H1 (cell line): ENCODE measurements around the gene FHIT. TPM values are rescaled to one million over a fixed set of nuclear protein-coding genes. Genes with fewer than 3 reads are reported as not detected.

ENCODE experiments used
- CTCF ChIA-PET: fragments of 300-600 bp; sonication (Branson Sonifier 250); formaldehyde crosslinking; loops from one replicate; lab custom pipeline; 2021; ENCODE audit not compliant: partially characterized antibody; lab: Charles Lee
- POLR2A ChIA-PET: fragments of 300-600 bp; sonication (Branson Sonifier 250); formaldehyde crosslinking; loops from one replicate; lab custom pipeline; 2021; ENCODE audit warnings: inconsistent platforms; ENCODE audit not compliant: partially characterized antibody; lab: Charles Lee
- DNase-seq, 2 experiments: peaks; one replicate each; pipeline versions ENCODE4 v3.0.0 to v3.0.0-alpha.2; 2010 to 2022; ENCODE audit warnings: low spot score in 2 of 2, low read depth in 1 of 2, mixed read lengths in 1 of 2
- FAIRE-seq: peaks from 2 replicates; lab custom pipeline; 2011; peaks lifted over from hg19 to GRCh38; lab: Jason Lieb, UNC
- H2AFZ ChIP-seq: 2 replicates; pipeline ENCODE4 v1.8.1; 2012; ENCODE audit warnings: low read length, inconsistent platforms
- H2AK5ac ChIP-seq: 2 replicates; pipeline ENCODE4 v1.6.1; 2013; ENCODE audit warnings: low read depth, low read length
- H2BK120ac ChIP-seq: replicated peaks from 2 replicates; pipeline ENCODE3; 2013; ENCODE audit warnings: low read depth, low read length, inconsistent platforms
- H2BK12ac ChIP-seq: 2 replicates; pipeline ENCODE4 v1.6.1; 2013; ENCODE audit warnings: low read depth, low read length
- H2BK15ac ChIP-seq: 2 replicates; pipeline ENCODE4 v1.6.1; 2013; ENCODE audit warnings: low read length
- H2BK20ac ChIP-seq: 2 replicates; pipeline ENCODE4 v1.6.1; 2013; ENCODE audit warnings: low read length
- H2BK5ac ChIP-seq: 2 replicates; pipeline ENCODE4 v1.6.1; 2013; ENCODE audit warnings: low read depth, low read length
- H3K14ac ChIP-seq: 2 replicates; pipeline ENCODE4 v1.6.1; 2013; ENCODE audit warnings: inconsistent platforms; ENCODE audit not compliant: insufficient read length
- H3K18ac ChIP-seq: 2 replicates; pipeline ENCODE4 v1.6.1; 2013; ENCODE audit warnings: low read length; ENCODE audit errors: extremely low read depth
- H3K23ac ChIP-seq: 2 replicates; pipeline ENCODE4 v1.6.1; 2013; ENCODE audit warnings: inconsistent platforms; ENCODE audit not compliant: insufficient read length
- H3K23me2 ChIP-seq: 2 replicates; pipeline ENCODE4 v1.6.1; 2013; ENCODE audit warnings: low read depth, low read length
- H3K27ac ChIP-seq: 2 replicates; pipeline ENCODE4 v1.6.1; 2011; ENCODE audit warnings: low read depth, low read length, inconsistent platforms
- H3K27me3 ChIP-seq, 4 experiments: replicated peaks in 1 of 4; 1 replicate in 1 of 4; 2 replicates in 3 of 4; pipeline versions ENCODE4 v1.6.1 to v1.8.1; 2011 to 2013; ENCODE audit warnings: low read length in 3 of 4, mild to moderate bottlenecking in 3 of 4, inconsistent platforms in 2 of 4, mixed read lengths in 2 of 4, moderate library complexity in 1 of 4; ENCODE audit not compliant: control insufficient read depth in 3 of 4, insufficient read depth in 3 of 4; ENCODE audit errors: extremely low read depth in 1 of 4
- H3K36me3 ChIP-seq, 4 experiments: 2 replicates each; pipeline versions ENCODE4 v1.6.1 to v1.8.1; 2011 to 2013; ENCODE audit warnings: mild to moderate bottlenecking in 4 of 4, low read length in 3 of 4, moderate library complexity in 2 of 4, control low read depth in 1 of 4, inconsistent platforms in 1 of 4; ENCODE audit not compliant: insufficient read depth in 4 of 4, control insufficient read depth in 2 of 4
- H3K4ac ChIP-seq: replicated peaks from 2 replicates; pipeline ENCODE3; 2013; ENCODE audit warnings: low read length, low read depth, mixed read lengths, inconsistent platforms; ENCODE audit not compliant: insufficient read length
- H3K4me1 ChIP-seq, 4 experiments: replicated peaks in 1 of 4; 1 replicate in 1 of 4; 2 replicates in 3 of 4; pipeline versions ENCODE4 v1.6.1 to v1.8.1; 2011 to 2013; ENCODE audit warnings: low read length in 3 of 4, inconsistent platforms in 2 of 4, mixed read lengths in 1 of 4; ENCODE audit not compliant: insufficient read depth in 4 of 4, control insufficient read depth in 3 of 4
- H3K4me2 ChIP-seq, 2 experiments: 2 replicates each; pipeline versions ENCODE4 v1.6.1 to v1.8.1; 2011 to 2013; ENCODE audit warnings: low read depth in 2 of 2, low read length in 2 of 2, control low read depth in 1 of 2, inconsistent platforms in 1 of 2, mild to moderate bottlenecking in 1 of 2; ENCODE audit not compliant: insufficient read depth in 1 of 2
- H3K4me3 ChIP-seq, 4 experiments: fragments of 200-600, 300-600 bp in 1 of 4; sonication (generic), shearing (Covaris generic), sonication (Bioruptor Twin) in 1 of 4; 2 replicates each; pipeline versions ENCODE4 v1.5.1 to v1.8.1; 2011 to 2016; ENCODE audit warnings: low read length in 4 of 4, low read depth in 3 of 4, control low read depth in 2 of 4, inconsistent platforms in 2 of 4, mild to moderate bottlenecking in 2 of 4, mixed read lengths in 1 of 4, moderate library complexity in 1 of 4; ENCODE audit not compliant: insufficient read depth in 2 of 4; ENCODE audit errors: extremely low read depth in 1 of 4
- H3K56ac ChIP-seq: replicated peaks from 2 replicates; pipeline ENCODE3; 2013; ENCODE audit warnings: low read depth, mild to moderate bottlenecking, mixed read lengths, low read length, inconsistent platforms; ENCODE audit not compliant: insufficient read length
- H3K79me1 ChIP-seq: 2 replicates; pipeline ENCODE4 v1.6.1; 2013; ENCODE audit warnings: low read depth, low read length, control low read depth
- H3K79me2 ChIP-seq, 2 experiments: 2 replicates each; pipeline versions ENCODE4 v1.6.1 to v1.8.1; 2012 to 2013; ENCODE audit warnings: low read length in 2 of 2, mild to moderate bottlenecking in 2 of 2, inconsistent platforms in 1 of 2; ENCODE audit not compliant: insufficient read depth in 2 of 2, control insufficient read depth in 1 of 2
- H3K9ac ChIP-seq, 4 experiments: replicated peaks in 1 of 4; 1 replicate in 1 of 4; 2 replicates in 3 of 4; pipeline versions ENCODE4 v1.6.1 to v1.8.1; 2011 to 2013; ENCODE audit warnings: low read depth in 3 of 4, low read length in 3 of 4, control low read depth in 2 of 4, mild to moderate bottlenecking in 2 of 4, moderate library complexity in 2 of 4, inconsistent platforms in 1 of 4; ENCODE audit errors: extremely low read depth in 1 of 4
- H3K9me3 ChIP-seq, 2 experiments: 2 replicates each; pipeline versions ENCODE4 v1.6.1 to v1.8.1; 2012 to 2013; ENCODE audit warnings: mild to moderate bottlenecking in 2 of 2, moderate library complexity in 2 of 2, control low read depth in 1 of 2, inconsistent platforms in 1 of 2, low read depth in 1 of 2, low read length in 1 of 2, mixed read lengths in 1 of 2; ENCODE audit not compliant: insufficient read depth in 2 of 2
- H4K20me1 ChIP-seq, 2 experiments: replicated peaks in 1 of 2; 2 replicates each; pipeline versions ENCODE3 to v1.8.1; 2011 to 2013; ENCODE audit warnings: inconsistent platforms in 2 of 2, low read length in 2 of 2, mild to moderate bottlenecking in 1 of 2; ENCODE audit not compliant: insufficient read depth in 2 of 2, control insufficient read depth in 1 of 2
- H4K5ac ChIP-seq: 2 replicates; pipeline ENCODE4 v1.6.1; 2013; ENCODE audit warnings: low read length, low read depth, mixed read lengths, inconsistent platforms; ENCODE audit not compliant: insufficient read length
- H4K8ac ChIP-seq: 2 replicates; pipeline ENCODE4 v1.8.0; 2013; ENCODE audit warnings: mild to moderate bottlenecking, moderate library complexity, low read length, inconsistent platforms; ENCODE audit not compliant: insufficient read depth; ENCODE audit errors: extremely low read depth
- H4K91ac ChIP-seq: replicated peaks from 2 replicates; pipeline ENCODE3; 2013; ENCODE audit warnings: low read length, mixed read lengths, inconsistent platforms; ENCODE audit not compliant: insufficient read length
- ASH2L ChIP-seq: fragments of 200-600, 300-600 bp; sonication (generic); IDR thresholded peaks from one replicate; pipeline ENCODE4 v1.7.1; 2017; ENCODE audit warnings: low read length
- BCL11A ChIP-seq, 2 experiments: IDR thresholded peaks; one replicate each; pipeline ENCODE4 v1.6.1; 2011; ENCODE audit warnings: low read depth in 2 of 2, low read length in 2 of 2, mild to moderate bottlenecking in 2 of 2
- CBX8 ChIP-seq: fragments of 300-800, 300-1000 bp; sonication (generic); IDR thresholded peaks from 2 replicates; pipeline ENCODE4 v1.7.1; 2016; ENCODE audit warnings: low read depth, low read length, borderline replicate concordance
- CREB1 ChIP-seq: IDR thresholded peaks from 2 replicates; pipeline ENCODE4 v1.6.1; 2012; ENCODE audit warnings: inconsistent platforms
- CTBP2 ChIP-seq: IDR thresholded peaks from 2 replicates; pipeline ENCODE4 v1.7.0; 2011; ENCODE audit warnings: borderline replicate concordance, mild to moderate bottlenecking, moderate library complexity, mixed read lengths, low read length; ENCODE audit not compliant: insufficient read depth, insufficient read length
- CTCF ChIP-seq, 3 experiments: IDR thresholded peaks; 1 replicate in 2 of 3; 2 replicates in 1 of 3; pipeline versions ENCODE4 v1.5.1 to v1.6.1; 2011; ENCODE audit warnings: low read length in 3 of 3, mild to moderate bottlenecking in 3 of 3, inconsistent platforms in 2 of 3, low read depth in 1 of 3, moderate library complexity in 1 of 3; ENCODE audit not compliant: insufficient read depth in 1 of 3; ENCODE audit errors: control extremely low read depth in 1 of 3
- NRF1 ChIP-seq: IDR thresholded peaks from 2 replicates; pipeline ENCODE4 v1.6.1; 2011; ENCODE audit warnings: mild to moderate bottlenecking, low read depth, low read length, improper control_type of control experiment
- POLR2AphosphoS5 ChIP-seq: IDR thresholded peaks from 2 replicates; pipeline ENCODE4 v1.6.1; 2011; ENCODE audit warnings: low read depth, low read length
- SP1 ChIP-seq: IDR thresholded peaks from 2 replicates; pipeline ENCODE4 v1.6.1; 2011; ENCODE audit warnings: low read depth, low read length
- SP2 ChIP-seq: IDR thresholded peaks from 2 replicates; pipeline ENCODE4 v1.6.1; 2012; ENCODE audit warnings: mild to moderate bottlenecking, low read length, inconsistent platforms
- SUZ12 ChIP-seq: fragments of 200-600 bp; sonication (generic); IDR thresholded peaks from 2 replicates; pipeline ENCODE4 v1.6.1; 2012; ENCODE audit warnings: mild to moderate bottlenecking, inconsistent platforms, low read length, moderate library complexity, mixed read lengths
- WGBS, 2 experiments: shearing (Covaris generic) in 1 of 2; methylation state at CpG; one replicate each; pipeline versions ENCODE4 v1.1.6 to v1.1.7; 2013 to 2015; ENCODE audit warnings: low lambda C conversion rate in 2 of 2, mixed read lengths in 2 of 2, inconsistent platforms in 1 of 2, low coverage in 1 of 2, missing lambda C conversion rate in 1 of 2; ENCODE audit not compliant: insufficient replicate concordance in 2 of 2, insufficient coverage in 1 of 2, insufficient read length in 1 of 2; ENCODE audit errors: extremely low coverage in 1 of 2, missing lambda C conversion rate in 1 of 2; 5-methylcytosine and 5-hydroxymethylcytosine counted together
- polyA plus RNA-seq, 7 experiments: library from polyadenylated mRNA; depleted of rRNA in 3 of 7; stranded (reverse) in 5 of 7; unstranded in 2 of 7; fragments of >200 nt in 5 of 7; fragments of 200-250 nt in 2 of 7; gene quantifications; 1 replicate in 5 of 7; 2 replicates in 1 of 7; 4 replicates in 1 of 7; pipeline versions ENCODE4 v1.2.1 to v1.2.3, GENCODE V29; 2011 to 2013; ENCODE audit warnings: missing spikeins in 2 of 7, mixed read lengths in 2 of 7
- total RNA-seq: library from RNA; stranded (reverse); fragmentation: NEBNext Ultra II Directional; extraction: Animal tissue kit (Norgen Biotek cat#: 25700); gene quantifications from 2 replicates; pipeline ENCODE4 v1.2.1, GENCODE V29; 2021

Gene FHIT
- total and polyA plus RNA-seq, 2 of the 8 experiments (the other 6 are each of a cell fraction or from before 2014, with no cell fraction given), result 1.2 to 3.2 TPM

GRCh38 chr3:60992395-60992794 is 258.9 kb downstream of the FHIT start:
- Histone ChIP-seq H2BK120ac (no peak overlapping the region), H4K5ac (no peak overlapping the region), H4K91ac (no peak overlapping the region), H2AFZ (no peak overlapping the region), H4K8ac (no peak overlapping the region), H3K36me3 (no peaks in the 10 kb centered on the region), H2BK15ac (no peak overlapping the region), H3K4me3 (no peak overlapping the region), H3K56ac (no peak overlapping the region), H3K18ac (no peak overlapping the region), H2BK5ac (no peak overlapping the region), H3K27me3 (no peaks in the 10 kb centered on the region), H3K9me3 (no peaks in the 10 kb centered on the region), H3K23me2 (no peaks in the 10 kb centered on the region), H2BK12ac (no peak overlapping the region), H3K79me1 (no peaks in the 10 kb centered on the region), H3K14ac (no peak overlapping the region), H2AK5ac (no peak overlapping the region), H2BK20ac (no peak overlapping the region), H3K23ac (no peak overlapping the region), H4K20me1 (no peaks in the 10 kb centered on the region), H3K9ac (no peak overlapping the region), H3K4ac (no peak overlapping the region), H3K4me2 (no peak overlapping the region), H3K27ac (no peak overlapping the region), H3K79me2 (no peaks in the 10 kb centered on the region), H3K4me1 (no peaks in the 10 kb centered on the region; a peak in 1 of 7 replicates)
- WGBS, 2 experiments, result 90% methylated on average over 5 of the region's 5 CpGs; no CpG with 5 or more reads in 1 of the 2 experiments
- ChIA-PET CTCF (interaction anchor here (0.8 kb wide), 1 partner anchor 16 kb away, joined by 4 read pairs; no protein-coding TSS in a partner anchor), POLR2A (no interaction called here)
- DNase-seq, result no peak
- no peak for FAIRE-seq
- TF ChIP-seq BCL11A (IDR thresholded peaks at IDR 0.05; ENCODE audit: low read depth in 2 of 2, low read length in 2 of 2), result no peak
- TF ChIP-seq CBX8, result no peak
- no peak for TF ChIP-seq ASH2L
- TF ChIP-seq SP1, result no peak
- no peak for TF ChIP-seq SP2
- TF ChIP-seq CTBP2, result no peak
- no peak for TF ChIP-seq CTCF (IDR thresholded peaks at IDR 0.05; ENCODE audit: control extremely low read depth in 1 of 3, insufficient read depth in 1 of 3, low read depth in 1 of 3, low read length in 3 of 3)
- no peak for TF ChIP-seq CREB1
- no peak for TF ChIP-seq SUZ12
- no peak for TF ChIP-seq POLR2AphosphoS5
- no peak for TF ChIP-seq NRF1
